Keratinocyte (primary cell): Measurements from ENCODE around the gene HPS1. TPM values are rescaled to one million over a fixed set of nuclear protein-coding genes. Genes with fewer than 3 reads are reported as not detected.
A peak's percentile ranks its signal among the peaks of the same experiment; 100 is the strongest.

Experiments
- DNase-seq: peaks from one replicate; pipeline ENCODE4 v3.0.0-alpha.2; 2011; ENCODE audit warnings: low read depth, missing footprints, low spot score
- FAIRE-seq: peaks from 2 replicates; lab custom pipeline; 2011; peaks lifted over from hg19 to GRCh38; lab: Jason Lieb, UNC
- H2AFZ ChIP-seq: 2 replicates; pipeline ENCODE4 v1.6.0; 2012; ENCODE audit warnings: low read length, control low read depth, inconsistent platforms; ENCODE audit not compliant: control insufficient read depth
- H3K27ac ChIP-seq: 2 replicates; pipeline ENCODE4 v1.5.1; 2011; ENCODE audit warnings: low read length; ENCODE audit not compliant: control insufficient read depth, insufficient read depth
- H3K27me3 ChIP-seq: 3 replicates; pipeline ENCODE4 v1.6.0; 2011; ENCODE audit warnings: low read length; ENCODE audit not compliant: control insufficient read depth, insufficient read depth; ENCODE audit errors: extremely low read depth
- H3K36me3 ChIP-seq, 2 experiments: 2 replicates in 1 of 2; 3 replicates in 1 of 2; pipeline ENCODE4 v1.5.1; 2011; ENCODE audit warnings: low read length in 2 of 2, mild to moderate bottlenecking in 1 of 2; ENCODE audit not compliant: control insufficient read depth in 2 of 2, insufficient read depth in 2 of 2; ENCODE audit errors: extremely low read depth in 1 of 2
- H3K4me1 ChIP-seq: 3 replicates; pipeline ENCODE4 v1.5.1; 2011; ENCODE audit warnings: low read length; ENCODE audit not compliant: control insufficient read depth, insufficient read depth; ENCODE audit errors: extremely low read depth
- H3K4me2 ChIP-seq: 3 replicates; pipeline ENCODE4 v1.6.0; 2011; ENCODE audit warnings: low read depth, low read length; ENCODE audit not compliant: control insufficient read depth, insufficient read depth; ENCODE audit errors: extremely low read depth
- H3K4me3 ChIP-seq, 3 experiments: fragments of 200-600 bp in 1 of 3; sonication (generic) in 1 of 3; 2 replicates in 2 of 3; 3 replicates in 1 of 3; pipeline ENCODE4 v1.5.1; 2011 to 2016; ENCODE audit warnings: low read length in 3 of 3, mild to moderate bottlenecking in 3 of 3, control low read depth in 2 of 3, inconsistent platforms in 1 of 3, low read depth in 1 of 3, mixed read lengths in 1 of 3, mixed run types in 1 of 3, moderate library complexity in 1 of 3; ENCODE audit not compliant: control insufficient read depth in 2 of 3, insufficient read depth in 2 of 3; ENCODE audit errors: extremely low read depth in 1 of 3
- H3K79me2 ChIP-seq: 2 replicates; pipeline ENCODE4 v1.6.0; 2012; ENCODE audit warnings: low read length; ENCODE audit not compliant: control insufficient read depth, insufficient read depth
- H3K9ac ChIP-seq: 3 replicates; pipeline ENCODE4 v1.6.0; 2011; ENCODE audit warnings: low read length; ENCODE audit not compliant: control insufficient read depth, insufficient read depth; ENCODE audit errors: extremely low read depth
- H3K9me1 ChIP-seq: 3 replicates; pipeline ENCODE4 v1.6.0; 2011; ENCODE audit warnings: low read length; ENCODE audit not compliant: control insufficient read depth, insufficient read depth; ENCODE audit errors: extremely low read depth
- H3K9me3 ChIP-seq: 2 replicates; pipeline ENCODE4 v1.5.1; 2012; ENCODE audit warnings: low read depth, low read length; ENCODE audit not compliant: control insufficient read depth
- H4K20me1 ChIP-seq: 3 replicates; pipeline ENCODE4 v1.6.0; 2011; ENCODE audit warnings: low read length; ENCODE audit not compliant: control insufficient read depth, insufficient read depth; ENCODE audit errors: extremely low read depth
- EZH2 ChIP-seq: IDR thresholded peaks from one replicate; pipeline ENCODE4 v1.6.1; 2012; ENCODE audit warnings: inconsistent platforms, mild to moderate bottlenecking, low read length, moderate library complexity
- dilution Hi-C: fragments of 300-500 bp; cut with MboI; formaldehyde crosslinking; loops from one replicate; pipeline ENCODE4 v1.7.0; 2020; ENCODE audit warnings: low sequenced_read_pairs; ENCODE audit not compliant: extremely low pct_ligation_motif_present
- polyA minus RNA-seq, 3 experiments: library from RNA; depleted of rRNA, polyadenylated mRNA; stranded (reverse); fragments of >200 nt; gene quantifications; 1 replicate in 1 of 3; 2 replicates in 1 of 3; 3 replicates in 1 of 3; pipeline ENCODE4 v1.2.3, GENCODE V29; 2011
- polyA plus RNA-seq, 5 experiments: library from polyadenylated mRNA; depleted of rRNA in 3 of 5; stranded (reverse) in 3 of 5; stranded (forward) in 1 of 5; unstranded in 1 of 5; fragments of >200 nt; gene quantifications; 1 replicate in 1 of 5; 2 replicates in 3 of 5; 3 replicates in 1 of 5; pipeline versions ENCODE4 v1.2.1 to v1.2.3, GENCODE V29; 2011 to 2012; ENCODE audit warnings: missing spikeins in 2 of 5, low read depth in 1 of 5, low replicate concordance in 1 of 5
- TF ChIP-seq, protein P1 (sequence below), 3 experiments: IDR thresholded peaks in 1 of 3; conservative IDR thresholded peaks in 1 of 3; optimal IDR thresholded peaks in 1 of 3; 2 replicates in 2 of 3; 3 replicates in 1 of 3; pipeline versions ENCODE3 to v1.5.1; 2011; ENCODE audit warnings: low read length in 3 of 3, mild to moderate bottlenecking in 3 of 3, moderate library complexity in 2 of 3, control low read depth in 1 of 3, inconsistent platforms in 1 of 3; ENCODE audit not compliant: insufficient read depth in 2 of 3; ENCODE audit errors: extremely low read depth in 1 of 3

Gene HPS1
- polyA plus RNA-seq: 39.4 to 54.6 TPM (median 43.2 TPM) in 3 replicates
- 17.5 TPM for polyA plus RNA-seq (2011; ENCODE audit: low read depth)
- polyA plus RNA-seq (2011; cell fraction: cytosol; rRNA removed): 48.0 and 65.8 TPM in 2 replicates
- 70.4 and 96.8 TPM in 2 replicates for polyA plus RNA-seq (2011; cell fraction: nucleus; rRNA removed)
- polyA plus RNA-seq (2012; ENCODE audit: low replicate concordance): 40.7 and 47.7 TPM in 2 replicates
- polyA minus RNA-seq: 38.8 to 68.4 TPM (median 42.7 TPM) in 3 replicates
- polyA minus RNA-seq (2011; cell fraction: cytosol; rRNA and poly(A)+ RNA removed): 61.0 TPM
- 39.3 and 41.8 TPM in 2 replicates for polyA minus RNA-seq (2011; cell fraction: nucleus; rRNA and poly(A)+ RNA removed)

DNA sequence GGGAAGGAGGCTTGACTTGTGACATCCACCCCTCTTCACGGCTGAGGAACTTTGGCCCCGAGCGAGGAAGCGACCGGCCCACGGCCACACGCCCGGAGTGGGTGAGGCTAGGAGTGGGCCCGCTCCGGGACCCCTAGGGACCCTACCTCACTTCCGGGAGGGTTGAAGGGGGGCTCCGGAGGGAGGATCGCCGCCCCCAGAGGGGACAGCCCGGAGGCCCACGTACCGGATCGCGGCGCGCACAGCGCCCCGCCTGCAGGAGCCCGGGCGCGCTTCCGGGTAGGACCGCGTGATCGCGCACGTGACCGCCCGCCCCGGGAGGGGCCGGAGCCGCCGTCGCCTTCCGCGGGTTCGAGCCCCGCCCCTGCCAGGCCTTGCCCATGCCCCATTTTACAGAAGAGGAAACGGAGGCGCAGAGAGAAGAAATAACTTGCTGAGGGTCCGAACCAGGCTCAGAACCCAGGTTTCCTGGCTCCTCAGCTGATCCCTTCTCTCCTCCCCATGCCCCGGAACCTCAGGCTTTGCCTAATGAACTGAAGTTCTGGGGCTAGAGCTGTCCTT is at the start of gene HPS1:
HPS1 (minus strand) TSS at position 275 of the 561 bp plus-strand sequence. CDS start 3,695 bp downstream, outside the sequence.
- Histone ChIP-seq H3K9me1 (no peaks in the 10 kb centered on the region), H3K4me3 (peak within 1 kb of the TSS; percentile 75 to 92 (median 84)), H2AFZ (peak within 1 kb of the TSS; percentile 84), H3K27me3 (no peaks in the 10 kb centered on the region), H3K79me2 (peaks cover 26% of the 10 kb centered on the region), H3K9ac (peak within 1 kb of the TSS; percentile 91), H3K36me3 (peaks cover 18% of the 10 kb centered on the region in 2 experiments), H4K20me1 (no peaks in the 10 kb centered on the region), H3K4me1 (peaks cover 7% of the 10 kb centered on the region), H3K27ac (peak within 1 kb of the TSS; percentile 81), H3K4me2 (peak within 1 kb of the TSS; percentile 96), H3K9me3 (no peaks in the 10 kb centered on the region)
- DNase-seq (no peak), FAIRE-seq (no peak)
- TF ChIP-seq, protein P1, sequence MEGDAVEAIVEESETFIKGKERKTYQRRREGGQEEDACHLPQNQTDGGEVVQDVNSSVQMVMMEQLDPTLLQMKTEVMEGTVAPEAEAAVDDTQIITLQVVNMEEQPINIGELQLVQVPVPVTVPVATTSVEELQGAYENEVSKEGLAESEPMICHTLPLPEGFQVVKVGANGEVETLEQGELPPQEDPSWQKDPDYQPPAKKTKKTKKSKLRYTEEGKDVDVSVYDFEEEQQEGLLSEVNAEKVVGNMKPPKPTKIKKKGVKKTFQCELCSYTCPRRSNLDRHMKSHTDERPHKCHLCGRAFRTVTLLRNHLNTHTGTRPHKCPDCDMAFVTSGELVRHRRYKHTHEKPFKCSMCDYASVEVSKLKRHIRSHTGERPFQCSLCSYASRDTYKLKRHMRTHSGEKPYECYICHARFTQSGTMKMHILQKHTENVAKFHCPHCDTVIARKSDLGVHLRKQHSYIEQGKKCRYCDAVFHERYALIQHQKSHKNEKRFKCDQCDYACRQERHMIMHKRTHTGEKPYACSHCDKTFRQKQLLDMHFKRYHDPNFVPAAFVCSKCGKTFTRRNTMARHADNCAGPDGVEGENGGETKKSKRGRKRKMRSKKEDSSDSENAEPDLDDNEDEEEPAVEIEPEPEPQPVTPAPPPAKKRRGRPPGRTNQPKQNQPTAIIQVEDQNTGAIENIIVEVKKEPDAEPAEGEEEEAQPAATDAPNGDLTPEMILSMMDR (optimal IDR thresholded peaks at IDR 0.05 in 1 of 3, IDR thresholded peaks at IDR 0.05 in 1 of 3, conservative IDR thresholded peaks at IDR 0.05 in 1 of 3; ENCODE audit: extremely low read depth in 1 of 3, insufficient read depth in 2 of 3, low read length in 3 of 3): peak in 1 of 3 experiments; percentile 16
- TF ChIP-seq EZH2: no peak
- dilution Hi-C loops: no loop called here

DNA sequence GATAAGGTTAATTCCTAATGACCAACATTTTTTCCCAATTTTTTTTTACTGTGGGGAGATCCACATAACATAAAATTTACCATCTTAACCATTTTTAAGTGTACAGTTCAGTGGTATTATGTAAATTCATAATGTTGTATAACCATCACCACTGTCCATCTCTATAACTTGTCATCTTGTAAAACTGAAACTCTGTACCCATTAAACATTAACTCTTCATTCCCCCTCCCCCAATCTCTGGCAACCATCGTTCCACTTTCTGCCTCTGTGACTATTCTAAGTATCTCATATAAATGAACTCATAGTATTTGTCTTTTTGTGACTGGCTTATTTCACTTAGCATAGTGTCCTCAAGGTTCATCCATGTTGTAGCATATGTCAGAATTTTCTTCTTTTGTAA is 46.0 kb upstream of the HPS1 start:
- Histone ChIP-seq H3K4me1 (no peaks in the 10 kb centered on the region), H3K36me3 (no peaks in the 10 kb centered on the region), H3K9me1 (no peaks in the 10 kb centered on the region), H3K9ac (no peak overlapping the region), H3K27me3 (no peaks in the 10 kb centered on the region), H2AFZ (no peak overlapping the region), H3K4me2 (no peak overlapping the region), H3K79me2 (no peaks in the 10 kb centered on the region), H4K20me1 (no peaks in the 10 kb centered on the region), H3K27ac (no peak overlapping the region), H3K9me3 (no peaks in the 10 kb centered on the region), H3K4me3 (no peak overlapping the region)
- dilution Hi-C loops: no loop called here
- DNase-seq (no peak), FAIRE-seq (no peak)
- TF ChIP-seq, protein P1 (optimal IDR thresholded peaks at IDR 0.05 in 1 of 3, IDR thresholded peaks at IDR 0.05 in 1 of 3, conservative IDR thresholded peaks at IDR 0.05 in 1 of 3; ENCODE audit: extremely low read depth in 1 of 3, insufficient read depth in 2 of 3, low read length in 3 of 3): no peak
- no peak for TF ChIP-seq EZH2
